WTC11 (cell line): ENCODE results near the gene AGBL1. TPM values are rescaled to one million over a fixed set of nuclear protein-coding genes. Genes with fewer than 3 reads are reported as not detected.

Experiments used
- ATAC-seq: fragments of 200-7000 bp; cut with Tn5 transposase; 2 replicates; pipeline ENCODE4 v1.10.0; 2021; ENCODE audit warnings: mild to moderate bottlenecking, moderate library complexity
- CTCF ChIA-PET: fragments of 300-600 bp; sonication (Branson Sonifier 250); formaldehyde crosslinking; loops from one replicate; lab custom pipeline; 2021; ENCODE audit warnings: antibody characterized with exemption; lab: Charles Lee
- POLR2A ChIA-PET: fragments of 350-600 bp; sonication (Branson Sonifier 250); formaldehyde crosslinking; loops from one replicate; lab custom pipeline; 2021; ENCODE audit warnings: antibody characterized with exemption; lab: Charles Lee
- DNase-seq: peaks from one replicate; pipeline ENCODE4 v3.0.0; 2021; ENCODE audit warnings: low spot score
- H3K27ac Mint-ChIP-seq: 2 replicates; pipeline ENCODE4 v1.8.0; 2021; ENCODE audit warnings: mixed read lengths
- H3K27me3 Mint-ChIP-seq: 2 replicates; pipeline ENCODE4 v1.8.0; 2021; ENCODE audit warnings: low read depth, mild to moderate bottlenecking, moderate library complexity, mixed read lengths
- H3K36me3 Mint-ChIP-seq: 2 replicates; pipeline ENCODE4 v1.8.0; 2021; ENCODE audit warnings: mixed read lengths
- H3K4me1 Mint-ChIP-seq: 2 replicates; pipeline ENCODE4 v1.8.0; 2022; ENCODE audit warnings: mixed read lengths
- H3K4me3 Mint-ChIP-seq: 2 replicates; pipeline ENCODE4 v1.8.0; 2021; ENCODE audit warnings: mild to moderate bottlenecking, moderate library complexity, mixed read lengths
- H3K9me3 Mint-ChIP-seq: 2 replicates; pipeline ENCODE4 v1.8.0; 2021; ENCODE audit warnings: mixed read lengths
- ATF1 ChIP-seq: sonication (generic); formaldehyde crosslinking; IDR thresholded peaks from 2 replicates; pipeline ENCODE4 v1.8.1; 2023; ENCODE audit warnings: mild to moderate bottlenecking, moderate library complexity, missing genetic modification reagents
- CREB1 ChIP-seq: sonication (generic); formaldehyde crosslinking; IDR thresholded peaks from 2 replicates; pipeline ENCODE4 v1.8.0; 2023; ENCODE audit warnings: mild to moderate bottlenecking, missing genetic modification reagents
- CREM ChIP-seq: sonication (generic); formaldehyde crosslinking; IDR thresholded peaks from 2 replicates; pipeline ENCODE4 v1.8.1; 2022; ENCODE audit warnings: mild to moderate bottlenecking, missing genetic modification reagents, moderate library complexity
- E2F4 ChIP-seq: sonication (generic); formaldehyde crosslinking; IDR thresholded peaks from 2 replicates; pipeline ENCODE4 v1.8.1; 2022; ENCODE audit warnings: low read depth, mild to moderate bottlenecking, moderate library complexity, missing genetic modification reagents, borderline replicate concordance
- E2F5 ChIP-seq: sonication (generic); formaldehyde crosslinking; IDR thresholded peaks from 2 replicates; pipeline ENCODE4 v1.8.1; 2022; ENCODE audit warnings: mild to moderate bottlenecking, moderate library complexity, missing genetic modification reagents
- ELF4 ChIP-seq: sonication (generic); formaldehyde crosslinking; IDR thresholded peaks from 2 replicates; pipeline ENCODE4 v1.8.1; 2022; ENCODE audit warnings: low read depth, mild to moderate bottlenecking, moderate library complexity, missing genetic modification reagents
- ESRRA ChIP-seq: sonication (generic); formaldehyde crosslinking; IDR thresholded peaks from 2 replicates; pipeline ENCODE4 v1.8.1; 2022; ENCODE audit warnings: mild to moderate bottlenecking, missing genetic modification reagents, borderline replicate concordance
- GABPB1 ChIP-seq: sonication (generic); formaldehyde crosslinking; IDR thresholded peaks from 2 replicates; pipeline ENCODE4 v1.8.1; 2023; ENCODE audit warnings: mild to moderate bottlenecking, missing genetic modification reagents
- JAZF1 ChIP-seq: fragments of 250-450 bp; sonication (Bioruptor Pico); IDR thresholded peaks from 2 replicates; pipeline ENCODE4 v1.9.0; 2021; ENCODE audit warnings: moderate library complexity, mild to moderate bottlenecking, inconsistent platforms
- NR3C1 ChIP-seq: sonication (generic); formaldehyde crosslinking; conservative IDR thresholded peaks from 2 replicates; pipeline ENCODE4 v1.8.1; 2023; ENCODE audit warnings: low read depth, mild to moderate bottlenecking, missing genetic modification reagents
- OVOL2 ChIP-seq: fragments of 250-450 bp; sonication (Bioruptor Pico); IDR thresholded peaks from 2 replicates; pipeline ENCODE4 v1.9.0; 2021; ENCODE audit warnings: mild to moderate bottlenecking, borderline replicate concordance
- PRRX2 ChIP-seq: fragments of 250-450 bp; sonication (Bioruptor Pico); IDR thresholded peaks from 2 replicates; pipeline ENCODE4 v1.8.0; 2021; ENCODE audit warnings: mild to moderate bottlenecking
- RORB ChIP-seq: fragments of 250-450 bp; sonication (Bioruptor Pico); IDR thresholded peaks from 2 replicates; pipeline ENCODE4 v1.9.0; 2021; ENCODE audit warnings: mild to moderate bottlenecking
- SOX15 ChIP-seq: fragments of 250-450 bp; sonication (Bioruptor Pico); IDR thresholded peaks from 2 replicates; pipeline ENCODE4 v1.9.0; 2021; ENCODE audit warnings: mild to moderate bottlenecking
- TEAD1 ChIP-seq: sonication (generic); formaldehyde crosslinking; IDR thresholded peaks from 2 replicates; pipeline ENCODE4 v1.8.0; 2022; ENCODE audit warnings: mild to moderate bottlenecking, missing genetic modification reagents
- TP53 ChIP-seq: sonication (generic); formaldehyde crosslinking; IDR thresholded peaks from 2 replicates; pipeline ENCODE4 v1.8.1; 2023; ENCODE audit warnings: mild to moderate bottlenecking, missing genetic modification reagents
- ZNF121 ChIP-seq: sonication (generic); formaldehyde crosslinking; IDR thresholded peaks from 2 replicates; pipeline ENCODE4 v1.8.0; 2023; ENCODE audit warnings: missing genetic modification reagents
- ZNF138 ChIP-seq: sonication (generic); formaldehyde crosslinking; conservative IDR thresholded peaks from 2 replicates; pipeline ENCODE4 v1.8.1; 2022; ENCODE audit warnings: mild to moderate bottlenecking, moderate library complexity, missing genetic modification reagents
- ZNF232 ChIP-seq: sonication (generic); formaldehyde crosslinking; IDR thresholded peaks from 2 replicates; pipeline ENCODE4 v1.8.0; 2022; ENCODE audit warnings: mild to moderate bottlenecking, missing genetic modification reagents
- ZNF425 ChIP-seq: fragments of 250-450 bp; sonication (Bioruptor Pico); conservative IDR thresholded peaks from 2 replicates; pipeline ENCODE4 v1.9.0; 2021; ENCODE audit warnings: mild to moderate bottlenecking
- ZNF512 ChIP-seq: sonication (generic); formaldehyde crosslinking; IDR thresholded peaks from 2 replicates; pipeline ENCODE4 v1.8.1; 2022; ENCODE audit warnings: missing genetic modification reagents, borderline replicate concordance
- ZNF532 ChIP-seq: fragments of 250-450 bp; sonication (Bioruptor Pico); IDR thresholded peaks from 2 replicates; pipeline ENCODE4 v1.9.0; 2021; ENCODE audit warnings: mild to moderate bottlenecking, borderline replicate concordance
- ZNF671 ChIP-seq: fragments of 250-450 bp; sonication (Bioruptor Pico); IDR thresholded peaks from 2 replicates; pipeline ENCODE4 v1.8.0; 2021; ENCODE audit warnings: mild to moderate bottlenecking
- total RNA-seq: library from RNA; stranded (reverse); gene quantifications from 3 replicates; pipeline ENCODE4 v1.2.3, GENCODE V29; 2021

The AGBL1 gene
- total RNA-seq, 1 experiment from 2014 or later: not detected

GRCh38 chr15:86259589-86259988 is 179.9 kb downstream of the AGBL1 start (continued):
- TF ChIP-seq E2F5 (CRISPR knock-in tag) (no peak), CREM (CRISPR knock-in tag) (no peak), GABPB1 (no peak), TP53 (no peak), ZNF121 (CRISPR knock-in tag) (no peak), TEAD1 (CRISPR knock-in tag) (no peak), ELF4 (CRISPR knock-in tag) (no peak), ZNF532 (CRISPR knock-in tag) (no peak), ZNF671 (CRISPR knock-in tag) (no peak)

- no peak overlapping the region for H3K27ac Mint-ChIP-seq
- TF ChIP-seq ATF1 (CRISPR knock-in tag) (no peak), E2F4 (CRISPR knock-in tag) (no peak), PRRX2 (no peak), NR3C1 (CRISPR knock-in tag) (no peak), SOX15 (CRISPR knock-in tag) (no peak), ZNF512 (CRISPR knock-in tag) (no peak), TEAD1 (CRISPR knock-in tag) (no peak), OVOL2 (CRISPR knock-in tag) (no peak), RORB (CRISPR knock-in tag) (no peak), ZNF138 (CRISPR knock-in tag) (no peak), CREM (CRISPR knock-in tag) (no peak), ESRRA (CRISPR knock-in tag) (no peak), ZNF425 (CRISPR knock-in tag) (no peak), ZNF232 (CRISPR knock-in tag) (no peak), JAZF1 (no peak), CREB1 (CRISPR knock-in tag) (no peak)
Observed at GRCh38 chr15:86263230-86263629, 183.6 kb downstream of the AGBL1 start.

More at GRCh38 chr15:86263230-86263629, 183.6 kb downstream of the AGBL1 start:
- ChIA-PET POLR2A (no interaction called here), CTCF (no interaction called here)
- Mint-ChIP-seq H3K9me3 (no peaks in the 10 kb centered on the region), H3K36me3 (no peaks in the 10 kb centered on the region), H3K4me1 (no peaks in the 10 kb centered on the region), H3K4me3 (no peak overlapping the region), H3K27me3 (no peaks in the 10 kb centered on the region)
- no peak for ATAC-seq
- no peak for DNase-seq
